Neural crest cell (in vitro differentiated cells): ENCODE data around the gene TTC38. TPM values are rescaled to one million over a fixed set of nuclear protein-coding genes. Genes with fewer than 3 reads are reported as not detected.
"Not testable (repeated sequence)": the region's sequence is repeated elsewhere in the genome, so short reads cannot be mapped to it uniquely, and the experiment has no call there.

ENCODE experiments used
- DNase-seq: peaks from one replicate; pipeline ENCODE4 v3.0.0; 2021; ENCODE audit warnings: low read depth, mixed read lengths, low spot score
- H3K27ac Mint-ChIP-seq: one replicate; pipeline ENCODE4 v1.8.0; 2021; ENCODE audit warnings: mild to moderate bottlenecking, mixed read lengths; ENCODE audit not compliant: unreplicated experiment
- H3K27me3 Mint-ChIP-seq: 2 replicates; pipeline ENCODE4 v1.8.0; 2021; ENCODE audit warnings: low read depth, mild to moderate bottlenecking, mixed read lengths
- H3K36me3 Mint-ChIP-seq: 2 replicates; pipeline ENCODE4 v1.8.0; 2021; ENCODE audit warnings: low read depth, mild to moderate bottlenecking, mixed read lengths
- H3K4me1 Mint-ChIP-seq: 2 replicates; pipeline ENCODE4 v1.8.0; 2021; ENCODE audit warnings: mixed read lengths
- H3K4me3 Mint-ChIP-seq: one replicate; pipeline ENCODE4 v1.8.0; 2021; ENCODE audit warnings: mild to moderate bottlenecking, mixed read lengths
- H3K9me3 Mint-ChIP-seq: 2 replicates; pipeline ENCODE4 v1.8.0; 2021; ENCODE audit warnings: mixed read lengths
- CTCF ChIP-seq: fragments of 200-600 bp; sonication (generic); conservative IDR thresholded peaks from 2 replicates; pipeline ENCODE4 v1.5.0; 2021; ENCODE audit warnings: antibody characterized with exemption, mild to moderate bottlenecking
- total RNA-seq: library from RNA; stranded (reverse); gene quantifications from 2 replicates; pipeline ENCODE4 v1.2.1, GENCODE V29; 2021

Gene TTC38
- total RNA-seq, 1 donor from 2014 or later, result 34.8 TPM

- DNase-seq, result peak; percentile 33
- peak; percentile 32 for TF ChIP-seq CTCF
- H3K27me3 Mint-ChIP-seq, result peaks cover 91% of the 10 kb centered on the region
- H3K27ac Mint-ChIP-seq, result no peak overlapping the region
- no peak overlapping the region for H3K4me3 Mint-ChIP-seq
- H3K4me1 Mint-ChIP-seq, result peaks cover 6% of the 10 kb centered on the region
- H3K9me3 Mint-ChIP-seq, result peaks cover 20% of the 10 kb centered on the region
- peaks cover 36% of the 10 kb centered on the region for H3K36me3 Mint-ChIP-seq
Observed at GRCh38 chr22:46262449-46263215, 5.2 kb upstream of the TTC38 start.

- TF ChIP-seq CTCF, result no peak
- Mint-ChIP-seq H3K9me3 (peaks cover 20% of the 10 kb centered on the region), H3K4me1 (peaks cover 8% of the 10 kb centered on the region), H3K27ac (no peak within 1 kb of the TSS), H3K27me3 (peaks cover 86% of the 10 kb centered on the region), H3K36me3 (peaks cover 34% of the 10 kb centered on the region), H3K4me3 (peak within 1 kb of the TSS; percentile 68)
- no peak for DNase-seq
Observed at GRCh38 chr22:46263216-46263590, 4.6 kb upstream of the TTC38 start, which contains the start of gene PKDREJ. Gene PKDREJ, minus strand, starts transcription at chr22:46263343. Its CDS starts 21 bp downstream, at chr22:46263322.

GRCh38 chr22:46264520-46264919, 3.3 kb upstream of the TTC38 start:
- H3K9me3 Mint-ChIP-seq, result peaks cover 12% of the 10 kb centered on the region
- H3K27me3 Mint-ChIP-seq, result peaks cover 75% of the 10 kb centered on the region
- peaks cover 16% of the 10 kb centered on the region for H3K4me1 Mint-ChIP-seq
- H3K27ac Mint-ChIP-seq, DNase-seq: not testable (repeated sequence)
- peaks cover 30% of the 10 kb centered on the region for H3K36me3 Mint-ChIP-seq
- H3K4me3 Mint-ChIP-seq, result peak overlapping the region; percentile 68

- Mint-ChIP-seq H3K9me3 (peaks cover 12% of the 10 kb centered on the region), H3K4me1 (peaks cover 20% of the 10 kb centered on the region), H3K4me3 (peak overlapping the region; percentile 64), H3K27me3 (peaks cover 64% of the 10 kb centered on the region), H3K36me3 (peaks cover 30% of the 10 kb centered on the region)
- DNase-seq, H3K27ac Mint-ChIP-seq: not testable (repeated sequence)
Observed at GRCh38 chr22:46265627-46266026, 2.2 kb upstream of the TTC38 start.

GRCh38 chr22:46269564-46269963, 1.8 kb downstream of the TTC38 start:
- Mint-ChIP-seq H3K27me3 (peaks cover 30% of the 10 kb centered on the region), H3K27ac (no peak overlapping the region)

GRCh38 chr22:46272196-46272595, 4.4 kb downstream of the TTC38 start:
- H3K4me3 Mint-ChIP-seq, result no peak overlapping the region
- no peaks in the 10 kb centered on the region for H3K9me3 Mint-ChIP-seq

More at GRCh38 chr22:46269564-46269963, 1.8 kb downstream of the TTC38 start:
- H3K4me3 Mint-ChIP-seq, result peak overlapping the region; percentile 93
- H3K36me3 Mint-ChIP-seq, result peaks cover 17% of the 10 kb centered on the region
- TF ChIP-seq CTCF, result no peak
- no peak for DNase-seq
- peaks cover 5% of the 10 kb centered on the region for H3K9me3 Mint-ChIP-seq
- H3K4me1 Mint-ChIP-seq, result peaks cover 20% of the 10 kb centered on the region

More at GRCh38 chr22:46272196-46272595, 4.4 kb downstream of the TTC38 start:
- TF ChIP-seq CTCF, result no peak
- no peak for DNase-seq
- Mint-ChIP-seq H3K4me1 (peaks cover 18% of the 10 kb centered on the region), H3K36me3 (peaks cover 17% of the 10 kb centered on the region), H3K27me3 (peaks cover 5% of the 10 kb centered on the region), H3K27ac (no peak overlapping the region)
